OCI-LY3 (cell line): ENCODE data around the gene TTC24.
"Not testable (repeated sequence)": the region's sequence is repeated elsewhere in the genome, so short reads cannot be mapped to it uniquely, and the experiment has no call there.

ENCODE experiments used
- H2AFZ ChIP-seq: fragments of 200-600, 300-600 bp; shearing (Covaris generic); 2 replicates; pipeline ENCODE4 v1.6.0; 2014; ENCODE audit warnings: antibody characterized with exemption, low read depth, low read length
- H3K27ac ChIP-seq: fragments of 200-600, 300-600 bp; sonication (generic); 2 replicates; pipeline ENCODE4 v1.5.1; 2014; ENCODE audit warnings: mild to moderate bottlenecking, low read length, moderate library complexity, mixed read lengths
- H3K27me3 ChIP-seq: fragments of 200-600, 300-600 bp; sonication (generic); 2 replicates; pipeline ENCODE4 v1.6.1; 2014; ENCODE audit warnings: low read depth, low read length, mixed read lengths
- H3K36me3 ChIP-seq: fragments of 200-600, 300-600 bp; sonication (generic); replicated peaks from 2 replicates; pipeline ENCODE3; 2014; ENCODE audit warnings: low read depth, low read length, mixed read lengths
- H3K4me1 ChIP-seq: fragments of 300-600, 200-600 bp; sonication (generic); 2 replicates; pipeline ENCODE4 v1.6.1; 2014; ENCODE audit warnings: low read length, mixed read lengths
- H3K4me2 ChIP-seq: fragments of 200-600, 300-600 bp; sonication (generic); 2 replicates; pipeline ENCODE4 v1.6.1; 2014; ENCODE audit warnings: low read length, mixed read lengths
- H3K4me3 ChIP-seq: fragments of 300-600, 200-600 bp; sonication (generic); 2 replicates; pipeline ENCODE4 v1.5.1; 2014; ENCODE audit warnings: antibody characterized with exemption, mild to moderate bottlenecking, low read length, moderate library complexity
- H3K79me2 ChIP-seq: fragments of 300-600, 200-600 bp; shearing (Covaris generic); 2 replicates; pipeline ENCODE4 v1.6.1; 2014; ENCODE audit warnings: mild to moderate bottlenecking, low read length, mixed read lengths
- H3K9ac ChIP-seq: fragments of 300-600, 200-600 bp; shearing (Covaris generic); 2 replicates; pipeline ENCODE4 v1.6.0; 2014; ENCODE audit warnings: mild to moderate bottlenecking, low read length, moderate library complexity
- H3K9me3 ChIP-seq: fragments of 200-600, 300-600 bp; shearing (Covaris generic); 2 replicates; pipeline ENCODE4 v1.6.1; 2014; ENCODE audit warnings: low read length, mixed read lengths; ENCODE audit not compliant: insufficient read depth
- H4K20me1 ChIP-seq: fragments of 200-600, 300-600 bp; sonication (generic); 2 replicates; pipeline ENCODE4 v1.6.1; 2016; ENCODE audit warnings: low read length, mixed read lengths; ENCODE audit not compliant: insufficient read depth
- EZH2phosphoT487 ChIP-seq: fragments of 200-600 bp; shearing (Covaris generic); IDR thresholded peaks from 2 replicates; pipeline ENCODE4 v1.6.1; 2018; ENCODE audit warnings: antibody characterized with exemption, mixed run types, low read depth
- TF ChIP-seq, protein P1 (sequence below): fragments of 200-600, 300-600 bp; sonication (generic); IDR thresholded peaks from 2 replicates; pipeline ENCODE4 v1.5.1; 2014; ENCODE audit warnings: antibody characterized with exemption, low read length, low read depth

Gene TTC24

DNA sequence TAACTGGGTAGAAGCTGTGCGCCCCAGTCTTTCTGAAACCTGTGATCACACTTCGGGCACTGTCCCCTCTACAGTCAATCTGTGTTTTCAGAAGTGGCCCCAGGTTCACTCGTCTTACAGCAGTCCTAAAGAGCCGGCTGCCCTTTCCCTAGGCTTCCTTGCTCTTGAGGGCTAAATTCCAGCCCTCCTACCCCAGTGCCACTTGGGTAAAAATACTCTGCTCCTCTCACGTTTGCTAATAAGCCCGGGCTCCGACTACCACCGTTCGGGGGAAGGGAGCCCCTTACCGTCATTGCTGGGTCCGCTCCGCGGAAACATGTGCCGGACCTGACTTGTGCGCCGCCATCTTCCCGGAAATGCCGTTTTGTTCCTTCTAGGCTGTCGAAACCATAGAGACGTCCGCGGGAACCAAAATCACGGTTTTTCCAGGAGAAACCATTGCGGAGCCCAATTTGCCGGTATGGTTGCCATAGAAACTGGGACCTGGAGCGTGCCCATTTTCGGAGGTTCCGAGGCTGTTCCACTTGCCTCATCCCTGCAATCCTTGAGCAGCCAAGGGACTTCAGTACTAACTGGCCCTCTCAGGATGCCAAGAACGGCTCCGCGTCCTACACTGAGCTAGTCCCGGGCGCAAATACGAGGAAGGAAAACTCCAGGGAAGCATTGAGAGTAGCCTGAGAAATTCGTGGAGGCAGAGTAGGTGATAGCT lies 21.8 kb downstream of the TTC24 start, which contains the start of gene GPATCH4:
TSS of gene GPATCH4 (minus strand) at position 358 of the 709 bp plus-strand sequence.
- Histone ChIP-seq H3K27me3 (no peaks in the 10 kb centered on the region), H4K20me1 (no peaks in the 10 kb centered on the region), H3K4me3 (peak within 1 kb of the TSS; percentile 80), H3K27ac (peak within 1 kb of the TSS; percentile 60), H3K79me2 (peaks cover 43% of the 10 kb centered on the region), H3K9me3 (no peaks in the 10 kb centered on the region), H3K4me1 (peaks cover 24% of the 10 kb centered on the region), H2AFZ (peak within 1 kb of the TSS; percentile 89), H3K9ac (peak within 1 kb of the TSS; percentile 83), H3K4me2 (peak within 1 kb of the TSS; percentile 72), H3K36me3 (peaks cover 28% of the 10 kb centered on the region)
- TF ChIP-seq, protein P1, sequence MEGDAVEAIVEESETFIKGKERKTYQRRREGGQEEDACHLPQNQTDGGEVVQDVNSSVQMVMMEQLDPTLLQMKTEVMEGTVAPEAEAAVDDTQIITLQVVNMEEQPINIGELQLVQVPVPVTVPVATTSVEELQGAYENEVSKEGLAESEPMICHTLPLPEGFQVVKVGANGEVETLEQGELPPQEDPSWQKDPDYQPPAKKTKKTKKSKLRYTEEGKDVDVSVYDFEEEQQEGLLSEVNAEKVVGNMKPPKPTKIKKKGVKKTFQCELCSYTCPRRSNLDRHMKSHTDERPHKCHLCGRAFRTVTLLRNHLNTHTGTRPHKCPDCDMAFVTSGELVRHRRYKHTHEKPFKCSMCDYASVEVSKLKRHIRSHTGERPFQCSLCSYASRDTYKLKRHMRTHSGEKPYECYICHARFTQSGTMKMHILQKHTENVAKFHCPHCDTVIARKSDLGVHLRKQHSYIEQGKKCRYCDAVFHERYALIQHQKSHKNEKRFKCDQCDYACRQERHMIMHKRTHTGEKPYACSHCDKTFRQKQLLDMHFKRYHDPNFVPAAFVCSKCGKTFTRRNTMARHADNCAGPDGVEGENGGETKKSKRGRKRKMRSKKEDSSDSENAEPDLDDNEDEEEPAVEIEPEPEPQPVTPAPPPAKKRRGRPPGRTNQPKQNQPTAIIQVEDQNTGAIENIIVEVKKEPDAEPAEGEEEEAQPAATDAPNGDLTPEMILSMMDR: no peak
- TF ChIP-seq EZH2phosphoT487: no peak

DNA sequence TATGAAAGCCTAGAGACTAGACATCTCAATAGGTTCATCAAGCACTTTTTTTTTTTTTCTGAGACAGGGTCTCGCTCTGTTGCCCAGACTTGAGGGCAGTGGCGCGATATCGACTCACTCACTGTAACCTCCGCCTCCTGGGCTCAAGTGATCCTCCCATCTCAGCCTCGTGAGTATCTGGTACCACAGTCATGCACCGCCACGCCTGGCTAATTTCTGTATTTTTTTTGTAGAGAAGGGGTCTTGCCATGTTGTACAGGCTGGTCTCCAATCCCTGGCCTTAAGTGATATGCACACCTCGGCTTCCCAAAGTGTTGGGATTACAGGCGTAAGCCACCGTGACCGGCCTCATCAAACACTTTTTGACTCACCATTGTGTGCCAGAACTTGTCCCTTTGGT lies 22.4 kb downstream of the TTC24 start:
- Histone ChIP-seq H3K36me3 (peaks cover 22% of the 10 kb centered on the region), H3K27ac (peak overlapping the region; percentile 60), H3K4me2 (peak overlapping the region; percentile 72), H3K27me3 (no peaks in the 10 kb centered on the region), H4K20me1 (no peaks in the 10 kb centered on the region), H3K9me3 (no peaks in the 10 kb centered on the region), H3K9ac (peak overlapping the region; percentile 83), H2AFZ (peak overlapping the region; percentile 89), H3K79me2 (peaks cover 43% of the 10 kb centered on the region), H3K4me3 (peak overlapping the region; percentile 80), H3K4me1 (peaks cover 25% of the 10 kb centered on the region)
- no peak for TF ChIP-seq EZH2phosphoT487
- TF ChIP-seq, protein P1: no peak

DNA sequence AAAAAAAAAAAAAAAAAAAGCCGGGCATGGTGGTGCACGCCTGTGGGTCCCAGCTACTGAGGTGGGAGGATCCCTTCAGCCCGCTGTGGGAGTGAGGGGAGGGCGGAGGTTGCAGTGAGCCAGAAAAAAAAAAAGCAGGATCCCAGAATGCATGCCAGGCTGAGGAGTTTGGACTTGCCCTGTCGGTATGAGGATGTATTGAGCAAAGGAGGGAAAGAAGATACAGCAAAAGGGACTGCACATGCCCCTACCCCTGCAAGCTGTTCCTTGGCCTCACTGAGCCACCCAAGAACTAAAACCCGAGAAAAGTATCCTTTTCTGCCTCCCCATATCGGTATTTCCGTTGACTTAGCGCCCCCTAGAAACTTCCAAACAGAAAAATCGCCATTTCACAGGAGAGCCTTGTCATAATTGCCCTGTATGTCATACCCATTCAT lies 23.1 kb downstream of the TTC24 start:
- peak overlapping the region; percentile 80 for H3K4me3 ChIP-seq
- H3K4me2 ChIP-seq: peak overlapping the region; percentile 72
- no peak overlapping the region for H3K27ac ChIP-seq
- no peak overlapping the region for H2AFZ ChIP-seq
- peaks cover 32% of the 10 kb centered on the region for H3K4me1 ChIP-seq
- peaks cover 17% of the 10 kb centered on the region for H3K36me3 ChIP-seq
- no peaks in the 10 kb centered on the region for H3K27me3 ChIP-seq
- no peaks in the 10 kb centered on the region for H3K9me3 ChIP-seq
- no peak overlapping the region for H3K9ac ChIP-seq
- H3K79me2 ChIP-seq: peaks cover 41% of the 10 kb centered on the region
- H4K20me1 ChIP-seq: no peaks in the 10 kb centered on the region
- TF ChIP-seq, protein P1: peak; percentile 79
- TF ChIP-seq EZH2phosphoT487: no peak

DNA sequence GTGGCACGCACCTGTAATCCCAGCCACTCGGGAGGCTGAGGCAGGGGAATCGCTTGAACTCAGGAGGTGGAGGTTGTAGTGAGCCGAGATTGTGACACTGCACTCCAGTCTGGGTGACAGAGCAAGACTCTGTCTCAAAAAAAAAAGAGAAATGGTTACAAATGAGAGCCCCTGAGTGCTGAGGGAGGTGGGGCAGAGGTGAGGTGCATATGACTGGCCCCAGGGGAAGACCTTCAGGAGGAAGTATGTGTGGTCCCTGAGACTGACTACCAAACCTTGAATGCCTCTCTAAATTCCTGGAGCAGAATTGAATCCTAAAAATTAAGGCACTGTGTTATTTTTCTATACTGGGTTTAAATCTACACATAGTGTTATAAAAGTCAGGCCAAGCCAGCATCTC lies 27.8 kb downstream of the TTC24 start:
- not testable (repeated sequence) for H3K36me3 ChIP-seq, H4K20me1 ChIP-seq, H3K9me3 ChIP-seq, H2AFZ ChIP-seq, H3K27ac ChIP-seq, H3K4me3 ChIP-seq, H3K27me3 ChIP-seq, H3K9ac ChIP-seq, H3K79me2 ChIP-seq
- Histone ChIP-seq H3K4me1 (peaks cover 28% of the 10 kb centered on the region), H3K4me2 (peak overlapping the region; percentile 37)
